Kidney (tissue), 14 donors: Measurements from ENCODE around the gene KRT23. TPM values are rescaled to one million over a fixed set of nuclear protein-coding genes. Genes with fewer than 3 reads are reported as not detected.

Experiments
- DNase-seq, 5 donors: peaks; one replicate each; pipeline ENCODE4 v3.0.0-alpha.2; 2013 to 2020
- FAIRE-seq: peaks from 2 replicates; lab custom pipeline; 2012; peaks lifted over from hg19 to GRCh38; lab: Jason Lieb, UNC
- H3K27ac ChIP-seq, 2 donors: one replicate each; pipeline ENCODE4 v1.7.0; 2013; ENCODE audit warnings: low read depth in 2 of 2, low read length in 2 of 2, inconsistent platforms in 1 of 2
- H3K27me3 ChIP-seq: one replicate; pipeline ENCODE4 v1.7.1; 2013; ENCODE audit warnings: low read length, inconsistent platforms; ENCODE audit not compliant: control insufficient read depth, insufficient read depth
- H3K36me3 ChIP-seq, 3 donors: one replicate each; pipeline versions ENCODE4 v1.7.0 to v1.7.1; 2013; ENCODE audit warnings: low read length in 3 of 3, control low read depth in 1 of 3, inconsistent platforms in 1 of 3; ENCODE audit not compliant: insufficient read depth in 3 of 3, control insufficient read depth in 2 of 3
- H3K4me1 ChIP-seq, 3 donors: one replicate each; pipeline versions ENCODE4 v1.7.0 to v1.7.1; 2013; ENCODE audit warnings: low read length in 3 of 3, inconsistent platforms in 1 of 3, low read depth in 1 of 3; ENCODE audit not compliant: control insufficient read depth in 2 of 3, insufficient read depth in 2 of 3
- H3K4me3 ChIP-seq, 3 donors: one replicate each; pipeline versions ENCODE4 v1.7.0 to v1.8.1; 2013; ENCODE audit warnings: low read length in 3 of 3, control low read depth in 1 of 3, inconsistent platforms in 1 of 3
- H3K9ac ChIP-seq, 3 donors: one replicate each; pipeline versions ENCODE4 v1.7.0 to v1.7.1; 2013; ENCODE audit warnings: low read length in 3 of 3, control low read depth in 1 of 3, inconsistent platforms in 1 of 3
- H3K9me3 ChIP-seq, 3 donors: one replicate each; pipeline versions ENCODE4 v1.7.0 to v1.7.1; 2013; ENCODE audit warnings: low read length in 3 of 3, control low read depth in 1 of 3, inconsistent platforms in 1 of 3; ENCODE audit not compliant: control insufficient read depth in 2 of 3, insufficient read depth in 1 of 3
- intact Hi-C: fragments of 100-400 bp; cut with DNase I; formaldehyde crosslinking; loops from one replicate; pipeline ENCODE4 v1.11.1; 2022
- polyA plus RNA-seq: library from polyadenylated mRNA; stranded (reverse); fragments of 350-450 nt; fragmentation: Illumina TruSeq; extraction: RNeasy Lipid Tissue Mini Kit (QIAGEN cat#74804); gene quantifications from one replicate; pipeline ENCODE4 v1.2.3, GENCODE V29; 2014; ENCODE audit warnings: low read depth, low replicate concordance; ENCODE audit not compliant: insufficient read depth
- total RNA-seq: library from RNA; stranded (reverse); fragmentation: NEBNext Ultra II Directional; extraction: Animal tissue kit (Norgen Biotek cat#: 25700); gene quantifications from one replicate; pipeline ENCODE4 v1.2.1, GENCODE V29; 2021
- TF ChIP-seq, protein P1 (sequence below): IDR thresholded peaks from 3 replicates; pipeline ENCODE4 v1.5.1; 2012; ENCODE audit warnings: mild to moderate bottlenecking, moderate library complexity, borderline replicate concordance; ENCODE audit not compliant: insufficient read depth; ENCODE audit errors: extremely low read depth
- donor health status: control.
- donor health status: control.
- donor health status: control.
- donor health status: control.
- donor health status: control.
- donor health status: DM: yes; HTN: yes; CAD: no.
- donor health status: Normal renal cell carcinoma (clear cell type).

KRT23 gene
- total and polyA plus RNA-seq, 2 donors from 2014 or later, result 2.2 to 4.2 TPM

- FAIRE-seq (no peak), DNase-seq (peak in 1 of 5 donors; percentile 47)
- H3K27me3 ChIP-seq, result no peaks in the 10 kb centered on the region
- TF ChIP-seq, protein P1, sequence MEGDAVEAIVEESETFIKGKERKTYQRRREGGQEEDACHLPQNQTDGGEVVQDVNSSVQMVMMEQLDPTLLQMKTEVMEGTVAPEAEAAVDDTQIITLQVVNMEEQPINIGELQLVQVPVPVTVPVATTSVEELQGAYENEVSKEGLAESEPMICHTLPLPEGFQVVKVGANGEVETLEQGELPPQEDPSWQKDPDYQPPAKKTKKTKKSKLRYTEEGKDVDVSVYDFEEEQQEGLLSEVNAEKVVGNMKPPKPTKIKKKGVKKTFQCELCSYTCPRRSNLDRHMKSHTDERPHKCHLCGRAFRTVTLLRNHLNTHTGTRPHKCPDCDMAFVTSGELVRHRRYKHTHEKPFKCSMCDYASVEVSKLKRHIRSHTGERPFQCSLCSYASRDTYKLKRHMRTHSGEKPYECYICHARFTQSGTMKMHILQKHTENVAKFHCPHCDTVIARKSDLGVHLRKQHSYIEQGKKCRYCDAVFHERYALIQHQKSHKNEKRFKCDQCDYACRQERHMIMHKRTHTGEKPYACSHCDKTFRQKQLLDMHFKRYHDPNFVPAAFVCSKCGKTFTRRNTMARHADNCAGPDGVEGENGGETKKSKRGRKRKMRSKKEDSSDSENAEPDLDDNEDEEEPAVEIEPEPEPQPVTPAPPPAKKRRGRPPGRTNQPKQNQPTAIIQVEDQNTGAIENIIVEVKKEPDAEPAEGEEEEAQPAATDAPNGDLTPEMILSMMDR, result no peak
- H3K9ac ChIP-seq, result no peak overlapping the region
- H3K36me3 ChIP-seq, result no peaks in the 10 kb centered on the region
- H3K4me3 ChIP-seq, result no peak overlapping the region
- intact Hi-C loops, result no loop called here
- no peaks in the 10 kb centered on the region for H3K9me3 ChIP-seq
- no peak overlapping the region for H3K27ac ChIP-seq
- H3K4me1 ChIP-seq, result peaks cover 0 to 6% (median 0%) of the 10 kb centered on the region in 3 donors
Measured at GRCh38 chr17:40958086-40958953, 20.9 kb upstream of the KRT23 start.

GRCh38 chr17:40956401-40957254 lies 19.2 kb upstream of the KRT23 start:
- H3K27ac ChIP-seq, result no peak overlapping the region
- FAIRE-seq (no peak), DNase-seq (peak in 3 of 5 donors; percentile 17 to 75 (median 72))
- no peak overlapping the region for H3K4me3 ChIP-seq
- TF ChIP-seq, protein P1, result no peak
- no peaks in the 10 kb centered on the region for H3K9me3 ChIP-seq
- H3K4me1 ChIP-seq, result peaks cover 0 to 6% (median 0%) of the 10 kb centered on the region in 3 donors
- intact Hi-C loops, result no loop called here
- H3K9ac ChIP-seq, result no peak overlapping the region
- H3K36me3 ChIP-seq, result no peaks in the 10 kb centered on the region
- H3K27me3 ChIP-seq, result no peaks in the 10 kb centered on the region

- TF ChIP-seq, protein P1, result no peak
- intact Hi-C loops, result no loop called here
- H3K36me3 ChIP-seq, result no peaks in the 10 kb centered on the region
- no peak overlapping the region for H3K9ac ChIP-seq
- FAIRE-seq (no peak), DNase-seq (no peak)
- H3K27me3 ChIP-seq, result no peaks in the 10 kb centered on the region
- peaks cover 0 to 6% (median 0%) of the 10 kb centered on the region in 3 donors for H3K4me1 ChIP-seq
- no peak overlapping the region for H3K4me3 ChIP-seq
- no peaks in the 10 kb centered on the region for H3K9me3 ChIP-seq
- H3K27ac ChIP-seq, result no peak overlapping the region
Measured at GRCh38 chr17:40953881-40954280, 16.4 kb upstream of the KRT23 start.
